GM19328 (cell line): ENCODE data around the gene SYK.
"Not testable (repeated sequence)": the region's sequence is repeated elsewhere in the genome, so short reads cannot be mapped to it uniquely, and the experiment has no call there.

Source experiments
- ATAC-seq: cut with Tn5 transposase; IDR thresholded peaks from one replicate; pipeline ENCODE4 v1.9.1; 2021; ENCODE audit warnings: mild to moderate bottlenecking, moderate library complexity; ENCODE audit not compliant: unreplicated experiment

SYK gene

GRCh38 chr9:90795084-90795483 lies 6.5 kb upstream of the SYK start:
- ATAC-seq = no peak

GRCh38 chr9:90795871-90796317 lies 5.7 kb upstream of the SYK start:
- no peak for ATAC-seq

GRCh38 chr9:90799271-90799852 lies 2.3 kb upstream of the SYK start:
- ATAC-seq = no peak

- ATAC-seq = no peak
These were observed 329 bp downstream of the SYK start for GRCh38 chr9:90801973-90802322.

- ATAC-seq = no peak
These were observed 867 bp downstream of the SYK start for GRCh38 chr9:90802386-90802985.

GRCh38 chr9:90803860-90804593 lies 2.4 kb downstream of the SYK start:
- no peak for ATAC-seq

GRCh38 chr9:90805006-90805996 lies 3.7 kb downstream of the SYK start:
- no peak for ATAC-seq

DNA sequence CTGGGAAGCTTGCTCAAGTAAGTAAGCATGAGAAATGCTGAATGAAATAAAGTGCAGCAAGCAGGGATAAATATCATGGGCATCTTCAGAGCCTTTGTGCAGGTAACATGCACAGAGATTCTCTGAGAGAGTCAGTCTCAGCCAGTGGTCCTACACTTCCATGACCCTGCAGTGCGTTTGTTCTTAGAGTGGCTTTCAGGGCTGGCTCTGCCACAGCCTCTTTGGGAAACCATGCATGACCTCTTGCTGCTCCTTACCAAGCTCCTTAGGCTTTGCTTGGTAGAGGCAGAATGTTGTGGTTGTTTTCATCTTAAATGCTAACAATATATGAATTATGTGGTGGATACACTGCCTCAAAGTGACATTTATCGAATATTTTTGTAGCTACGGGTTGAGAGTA lies 5.4 kb downstream of the SYK start:
- ATAC-seq = no peak

- ATAC-seq = no peak
These were observed 6.8 kb downstream of the SYK start for GRCh38 chr9:90808398-90808797.

DNA sequence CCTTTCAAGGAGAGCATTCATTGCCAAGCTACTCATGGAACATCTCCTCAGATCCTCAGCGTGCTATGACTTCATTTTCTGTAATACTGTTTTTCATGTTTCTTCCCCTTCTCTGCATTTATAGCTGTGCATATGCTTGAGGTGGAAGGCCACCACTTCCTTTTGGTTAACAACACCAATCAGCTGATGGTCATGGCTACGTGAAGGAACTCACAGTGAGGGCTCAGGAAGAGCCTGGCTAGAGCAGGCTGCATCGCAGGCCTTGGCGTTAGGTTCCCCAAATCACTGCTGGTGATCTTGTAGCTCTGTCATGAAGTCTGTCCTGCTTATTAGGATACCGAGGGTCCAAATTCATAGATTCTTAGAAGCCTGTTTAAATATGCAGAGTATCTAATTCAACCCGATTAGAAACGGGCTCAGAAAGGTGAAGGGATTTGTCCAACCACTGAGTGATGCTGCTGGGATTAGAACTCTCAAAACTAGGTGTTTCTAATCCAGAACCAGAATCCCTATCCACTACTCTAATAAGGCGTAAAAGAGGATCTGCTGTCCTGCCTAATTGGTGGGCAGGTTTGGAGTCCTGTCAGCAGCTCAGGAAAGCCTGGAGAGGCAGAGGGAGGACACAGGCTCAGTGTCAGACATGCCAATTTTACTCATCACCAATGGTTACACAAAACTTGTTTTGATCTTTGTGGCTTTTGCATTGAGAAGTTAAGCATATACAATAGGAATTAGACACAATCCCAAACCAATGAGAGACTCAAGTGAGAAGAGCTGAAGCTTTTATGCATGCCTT lies 7.5 kb downstream of the SYK start:
- no peak for ATAC-seq

GRCh38 chr9:90810691-90811090 lies 9.1 kb downstream of the SYK start:
- no peak for ATAC-seq

DNA sequence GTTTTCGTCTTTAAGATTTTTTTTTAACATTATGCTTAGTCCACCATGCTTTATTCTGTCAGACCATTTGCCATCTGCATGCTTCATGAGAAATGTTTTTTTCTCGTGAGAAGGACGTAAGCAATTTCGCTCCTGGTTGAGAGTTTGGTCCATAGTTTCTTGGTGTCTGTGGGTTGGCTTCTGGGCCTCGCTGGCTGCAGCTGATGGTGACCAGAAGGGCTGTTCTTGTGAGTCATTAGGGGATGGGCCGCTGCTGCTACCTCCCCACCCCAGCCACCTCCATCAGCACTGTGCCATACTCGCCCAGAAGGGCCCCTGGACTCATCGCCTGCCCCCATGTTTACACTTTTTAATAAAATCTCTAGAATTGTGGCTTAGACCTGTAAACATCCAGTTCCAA lies 11.4 kb downstream of the SYK start:
- no peak for ATAC-seq

DNA sequence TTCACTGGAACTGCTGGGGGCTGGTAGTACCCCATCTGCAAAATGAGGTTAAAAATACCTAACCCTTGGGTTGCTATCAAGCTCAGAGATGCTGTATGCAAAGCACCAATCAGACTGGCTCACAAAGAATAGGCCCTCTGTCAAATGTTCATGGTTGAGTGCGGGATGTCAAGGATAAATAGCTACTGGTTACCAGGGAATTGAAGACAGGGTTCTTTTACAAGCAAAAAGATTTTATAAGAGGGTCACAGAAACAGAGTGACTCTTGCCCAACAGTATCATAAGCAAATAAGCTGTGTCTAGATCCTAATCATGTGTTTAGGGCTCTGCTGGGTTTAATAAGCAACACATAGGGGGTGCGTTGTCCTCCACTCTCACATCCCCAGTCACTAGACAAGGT lies 11.9 kb downstream of the SYK start:
- no peak for ATAC-seq

DNA sequence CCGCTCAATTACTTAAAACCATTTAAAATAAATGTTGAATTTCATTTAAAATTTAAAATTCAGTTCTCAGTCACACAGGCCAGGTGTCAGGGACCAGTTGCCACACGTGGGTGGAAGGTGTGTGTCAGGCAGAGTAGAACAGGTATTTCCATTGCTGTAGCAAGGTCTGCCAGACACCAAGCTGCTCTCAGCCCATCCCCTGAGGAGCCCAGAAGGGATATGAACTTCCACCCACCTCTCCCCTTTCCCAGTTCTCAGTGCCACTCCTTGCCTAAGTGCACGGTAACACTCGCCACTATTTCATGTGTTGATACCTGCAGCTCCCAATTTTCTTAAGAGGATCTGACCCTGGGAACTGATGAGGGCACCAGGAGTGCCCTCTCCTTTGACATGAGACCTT lies 12.7 kb downstream of the SYK start:
- no peak for ATAC-seq

DNA sequence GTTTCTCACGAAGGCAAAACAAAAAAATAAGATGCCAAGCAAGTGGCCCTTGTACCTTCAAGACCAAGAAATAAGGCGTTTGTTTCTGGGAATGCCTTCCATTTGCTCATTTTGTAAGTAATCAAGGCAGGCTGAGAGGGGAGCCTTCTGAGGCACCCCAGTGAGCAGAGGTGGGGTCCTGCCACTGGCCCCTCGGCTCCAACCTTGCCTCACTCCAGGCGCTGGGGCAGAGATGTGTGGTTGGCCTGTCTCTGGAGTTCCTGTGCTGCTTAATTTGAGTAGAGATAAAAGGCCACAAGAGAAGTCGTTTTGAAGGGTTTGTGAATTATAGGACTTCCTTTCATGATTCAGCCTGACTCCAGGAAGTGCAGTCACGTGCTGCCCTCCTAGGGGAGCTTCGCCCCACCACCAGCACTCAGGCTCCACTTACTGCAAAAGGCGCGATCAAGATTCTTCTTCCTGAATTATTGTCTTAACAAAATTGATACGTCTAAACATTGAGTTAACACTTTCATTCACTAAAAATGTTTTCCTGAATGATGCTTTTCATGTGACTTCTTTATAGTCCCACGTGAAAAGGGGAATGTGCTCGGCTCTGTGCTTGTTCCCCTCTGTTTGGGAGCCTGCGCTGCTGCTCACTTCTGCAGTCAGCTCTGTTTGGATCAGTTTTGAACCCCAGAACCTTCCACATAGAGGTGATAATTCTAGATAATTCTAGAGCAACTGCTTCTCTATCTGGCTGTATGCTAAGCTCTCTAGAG lies 13.7 kb downstream of the SYK start:
- no peak for ATAC-seq

- no peak for ATAC-seq
These were observed 14.3 kb downstream of the SYK start for GRCh38 chr9:90815944-90816357.

GRCh38 chr9:90816690-90817089 lies 15.1 kb downstream of the SYK start:
- ATAC-seq = no peak

DNA sequence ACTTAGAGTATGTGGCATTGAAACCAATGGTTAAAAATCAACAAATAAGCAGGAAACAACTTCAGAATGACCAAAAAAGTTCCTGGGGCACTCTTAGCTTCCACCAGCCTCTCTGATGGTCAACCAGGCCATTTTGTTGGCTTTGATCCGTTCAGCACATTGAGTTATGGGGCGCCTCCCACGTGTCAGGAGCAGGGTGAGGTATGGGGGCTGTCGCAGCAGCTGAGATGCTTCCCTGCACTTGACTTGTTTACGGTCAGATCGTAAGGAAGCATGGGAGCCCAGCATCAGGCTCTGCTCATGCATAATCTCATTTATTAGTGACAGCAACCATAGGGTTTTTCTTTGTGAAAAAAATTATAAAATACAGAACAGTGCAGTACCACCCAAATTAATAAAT lies 16.7 kb downstream of the SYK start:
- no peak for ATAC-seq

GRCh38 chr9:90820406-90820805 lies 18.8 kb downstream of the SYK start:
- not testable (repeated sequence) for ATAC-seq

DNA sequence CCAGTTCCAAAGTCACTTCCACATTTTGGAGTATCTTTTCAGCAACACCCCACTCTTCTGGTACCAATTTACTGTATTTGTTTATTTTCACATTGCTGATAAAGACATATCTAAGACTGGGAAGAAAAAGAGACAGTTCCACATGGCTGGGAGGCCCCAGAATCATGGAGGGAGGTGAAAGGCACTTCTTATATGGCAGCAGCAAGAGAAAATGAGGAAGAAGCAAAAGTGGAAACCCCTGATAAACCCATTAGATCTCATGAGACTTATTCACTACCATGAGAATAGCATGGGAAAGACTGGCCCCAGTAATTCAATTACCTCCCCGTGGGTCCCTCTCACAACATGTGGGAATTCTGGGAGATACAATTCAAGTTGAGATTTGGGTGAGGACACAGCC lies 19.6 kb downstream of the SYK start:
- ATAC-seq = not testable (repeated sequence)
